Esophagus (tissue), 2 donors: Measurements from ENCODE around the gene LIFR. TPM values are rescaled to one million over a fixed set of nuclear protein-coding genes. Genes with fewer than 3 reads are reported as not detected.

Experiments used
- H3K27ac ChIP-seq, 2 donors: one replicate each; pipeline ENCODE4 v1.5.1; 2013; ENCODE audit warnings: low read depth in 2 of 2, mild to moderate bottlenecking in 2 of 2, inconsistent platforms in 1 of 2, low read length in 1 of 2, moderate library complexity in 1 of 2
- H3K27me3 ChIP-seq, 2 donors: one replicate each; pipeline ENCODE4 v1.6.1; 2013; ENCODE audit warnings: low read length in 2 of 2, control low read depth in 1 of 2, mild to moderate bottlenecking in 1 of 2; ENCODE audit not compliant: insufficient read depth in 2 of 2, control insufficient read depth in 1 of 2
- H3K36me3 ChIP-seq, 2 donors: one replicate each; pipeline ENCODE4 v1.6.1; 2013; ENCODE audit warnings: low read length in 1 of 2; ENCODE audit not compliant: control insufficient read depth in 2 of 2, insufficient read depth in 2 of 2
- H3K4me1 ChIP-seq, 2 donors: one replicate each; pipeline ENCODE4 v1.6.1; 2013; ENCODE audit warnings: low read length in 1 of 2; ENCODE audit not compliant: control insufficient read depth in 2 of 2, insufficient read depth in 2 of 2
- H3K4me3 ChIP-seq, 2 donors: one replicate each; pipeline ENCODE4 v1.5.1; 2013; ENCODE audit warnings: low read length in 2 of 2, mild to moderate bottlenecking in 2 of 2, low read depth in 1 of 2, moderate library complexity in 1 of 2
- H3K9me3 ChIP-seq, 2 donors: one replicate each; pipeline ENCODE4 v1.6.1; 2013; ENCODE audit warnings: mild to moderate bottlenecking in 2 of 2, low read depth in 1 of 2, low read length in 1 of 2, moderate library complexity in 1 of 2; ENCODE audit not compliant: control insufficient read depth in 2 of 2, insufficient read depth in 1 of 2
- WGBS, 2 donors: extraction: QIAGEN DNeasy Blood & Tissue Kit; methylation state at CpG; one replicate each; pipeline ENCODE4 v1.1.7; 2013; 5-methylcytosine and 5-hydroxymethylcytosine counted together
- polyA plus RNA-seq, 2 donors: library from polyadenylated mRNA; stranded (reverse); fragments of 200-250 nt; gene quantifications; one replicate each; pipeline ENCODE4 v1.2.3, GENCODE V29; 2013
- donor health status: healthy with polysubstance abuse.
- donor health status: Bipolar disorder and iron deficiency.

Gene LIFR
- polyA plus RNA-seq, 2 donors, result 2.0 to 3.5 TPM

DNA sequence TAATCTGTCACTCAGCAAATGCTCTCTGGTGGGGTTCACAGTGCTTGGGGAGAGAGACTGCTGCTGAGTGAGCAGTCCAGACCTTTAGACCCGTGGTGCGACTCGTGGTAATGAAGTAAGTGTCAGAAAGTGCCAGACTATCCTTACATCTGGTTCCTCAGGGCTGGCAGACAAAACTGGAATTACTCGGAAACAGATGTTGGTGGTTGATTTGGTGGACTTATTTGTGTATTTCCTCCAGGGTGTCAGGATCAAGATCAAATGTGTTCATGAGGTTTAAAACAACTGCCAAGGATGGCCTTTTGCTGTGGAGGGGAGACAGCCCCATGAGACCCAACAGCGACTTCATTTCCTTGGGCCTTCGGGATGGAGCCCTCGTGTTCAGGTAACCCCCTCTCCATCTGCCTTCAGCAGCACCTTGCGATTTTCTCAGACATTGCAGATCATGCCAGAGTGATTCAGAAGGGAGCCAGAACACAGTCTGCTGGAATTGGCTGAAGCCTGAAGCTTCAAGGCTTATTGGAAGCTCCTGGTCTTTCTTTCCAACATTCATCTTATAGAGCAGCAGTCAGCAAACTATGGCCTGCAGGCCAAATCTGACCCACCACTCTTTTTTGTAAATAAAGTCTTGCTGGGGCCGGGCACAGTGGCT lies 105.2 kb downstream of the LIFR start:
- Histone ChIP-seq H3K4me3 (no peak overlapping the region), H3K9me3 (no peaks in the 10 kb centered on the region), H3K36me3 (no peaks in the 10 kb centered on the region), H3K27me3 (no peaks in the 10 kb centered on the region), H3K4me1 (peaks cover 0 to 2% of the 10 kb centered on the region in 2 donors), H3K27ac (no peak overlapping the region)
- 79 to 80% methylated on average over 9 of the region's 9 CpGs for WGBS, 2 donors

DNA sequence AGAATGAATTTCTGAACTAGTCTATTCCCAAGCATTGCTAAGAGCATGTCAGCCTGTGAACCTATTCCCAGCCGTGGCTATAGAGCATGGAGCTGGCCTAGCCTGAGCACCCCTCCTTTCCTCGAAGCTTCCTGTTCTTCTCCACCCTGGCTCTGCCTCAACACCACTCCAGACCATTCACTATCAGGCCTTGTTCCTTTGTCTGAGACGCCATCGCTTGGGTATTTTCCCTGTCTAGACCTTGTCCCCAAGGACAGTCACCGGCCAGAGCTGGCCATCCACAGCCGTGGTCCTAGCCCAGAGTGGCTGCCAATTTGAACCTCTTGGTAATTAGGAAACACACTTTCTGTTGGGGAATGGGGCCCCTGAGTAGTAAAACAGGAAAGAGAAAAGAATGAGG lies 105.8 kb downstream of the LIFR start:
- H3K27ac ChIP-seq, result no peak overlapping the region
- 81 to 86% methylated on average over 6 of the region's 6 CpGs for WGBS, 2 donors
- no peaks in the 10 kb centered on the region for H3K9me3 ChIP-seq
- H3K4me1 ChIP-seq, result peaks cover 0 to 2% of the 10 kb centered on the region in 2 donors
- H3K4me3 ChIP-seq, result no peak overlapping the region
- no peaks in the 10 kb centered on the region for H3K27me3 ChIP-seq
- no peaks in the 10 kb centered on the region for H3K36me3 ChIP-seq

GRCh38 chr5:38448568-38449350 lies 107.7 kb downstream of the LIFR start:
- 74 to 85% methylated on average over 9 of the region's 9 CpGs for WGBS, 2 donors
- Histone ChIP-seq H3K27ac (no peak overlapping the region), H3K36me3 (no peaks in the 10 kb centered on the region), H3K27me3 (no peaks in the 10 kb centered on the region), H3K9me3 (no peaks in the 10 kb centered on the region), H3K4me1 (no peaks in the 10 kb centered on the region), H3K4me3 (no peak overlapping the region)

DNA sequence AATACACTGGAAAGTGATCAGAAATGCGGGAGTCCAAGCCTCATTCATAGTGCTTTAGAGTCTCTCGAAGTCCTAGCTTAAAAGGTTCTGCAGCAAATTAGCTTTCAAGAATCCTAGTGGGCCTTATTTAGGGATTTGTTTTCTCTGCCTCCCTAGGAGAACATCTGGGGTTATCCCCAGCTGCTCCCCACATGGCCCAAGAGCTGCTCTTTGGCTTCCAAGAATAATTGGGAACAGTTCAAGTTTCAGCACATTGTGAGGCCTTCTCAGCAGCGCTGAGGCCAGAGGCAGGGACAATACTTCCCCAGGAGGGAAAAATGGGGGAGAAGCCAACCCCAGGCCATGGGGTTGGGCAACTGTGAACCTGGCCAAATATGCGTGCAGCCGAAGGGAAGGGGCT lies 108.7 kb downstream of the LIFR start:
- H3K4me1 ChIP-seq, result no peaks in the 10 kb centered on the region
- no peaks in the 10 kb centered on the region for H3K36me3 ChIP-seq
- no peaks in the 10 kb centered on the region for H3K27me3 ChIP-seq
- no peak overlapping the region for H3K27ac ChIP-seq
- WGBS, 2 donors, result 54 to 67% methylated on average over 5 of the region's 5 CpGs
- no peak overlapping the region for H3K4me3 ChIP-seq
- H3K9me3 ChIP-seq, result no peaks in the 10 kb centered on the region

- Histone ChIP-seq H3K27ac (no peak overlapping the region), H3K4me1 (no peaks in the 10 kb centered on the region), H3K4me3 (no peak overlapping the region), H3K27me3 (no peaks in the 10 kb centered on the region), H3K9me3 (no peaks in the 10 kb centered on the region), H3K36me3 (no peaks in the 10 kb centered on the region)
- 86 to 91% methylated on average over 2 of the region's 2 CpGs for WGBS, 2 donors
Measured at GRCh38 chr5:38447056-38447455, 109.4 kb downstream of the LIFR start.

DNA sequence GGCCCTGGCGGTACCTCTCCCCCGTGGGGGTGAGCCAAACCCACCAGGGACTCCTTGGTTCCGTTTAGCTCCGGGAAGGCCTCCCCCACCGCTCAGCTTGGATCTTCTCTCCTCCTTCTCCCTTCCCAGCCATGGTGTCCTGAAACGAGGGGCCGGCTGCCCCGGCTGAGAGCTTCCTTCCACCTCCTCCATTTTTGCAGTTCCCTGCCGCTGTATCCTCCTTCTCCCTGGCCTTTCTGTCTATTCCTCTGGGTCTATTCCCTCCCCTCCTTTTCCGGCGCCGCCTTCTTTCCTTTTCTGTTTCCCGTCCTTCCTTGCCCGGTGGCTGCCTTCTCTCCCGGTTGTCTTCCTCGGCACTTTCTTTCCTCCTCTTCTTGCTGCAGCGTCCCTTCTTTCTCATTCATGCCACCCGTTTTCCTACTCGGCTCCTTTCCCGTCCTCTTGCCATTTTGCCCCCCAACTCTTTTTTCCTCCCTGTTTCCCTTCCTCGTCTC lies 110.4 kb downstream of the LIFR start:
- Histone ChIP-seq H3K27ac (no peak overlapping the region), H3K9me3 (no peaks in the 10 kb centered on the region), H3K36me3 (no peaks in the 10 kb centered on the region), H3K4me3 (no peak overlapping the region), H3K4me1 (no peaks in the 10 kb centered on the region), H3K27me3 (no peaks in the 10 kb centered on the region)
- 85 to 86% methylated on average over 21 of the region's 21 CpGs for WGBS, 2 donors

DNA sequence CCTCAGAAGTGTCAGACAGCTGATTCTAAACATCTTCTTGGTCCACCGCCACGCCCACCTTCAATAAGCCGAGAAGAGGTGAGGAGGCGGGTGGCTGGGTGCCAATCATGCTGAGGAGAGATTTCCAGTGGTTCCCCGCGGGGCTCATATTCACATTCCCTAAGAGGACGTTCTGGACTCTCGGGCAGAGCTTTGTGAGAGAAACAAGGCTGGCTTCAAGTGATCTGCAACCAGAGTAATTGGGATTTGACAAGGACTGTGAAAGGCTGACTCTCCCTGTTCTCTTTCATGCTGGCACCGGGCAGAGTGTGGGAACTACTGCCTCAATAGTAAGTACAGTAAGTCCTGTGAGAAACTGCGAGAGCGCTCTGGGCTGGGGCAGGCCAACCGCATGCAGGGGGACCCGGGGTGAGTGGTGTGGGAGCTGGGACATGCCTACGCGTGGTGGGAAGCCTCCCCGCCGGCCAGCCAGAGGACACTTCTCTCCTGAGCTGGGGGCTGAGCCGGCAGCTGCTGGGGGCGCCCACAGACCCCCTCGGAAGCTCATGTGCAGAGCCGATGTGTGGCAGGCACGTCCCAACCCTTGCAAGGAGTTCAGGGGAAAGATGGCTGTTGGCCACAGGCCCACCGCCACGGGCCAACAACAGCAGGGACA lies 110.9 kb downstream of the LIFR start:
- Histone ChIP-seq H3K4me1 (no peaks in the 10 kb centered on the region), H3K9me3 (no peaks in the 10 kb centered on the region), H3K4me3 (no peak overlapping the region), H3K27me3 (no peaks in the 10 kb centered on the region), H3K27ac (no peak overlapping the region), H3K36me3 (no peaks in the 10 kb centered on the region)
- WGBS, 2 donors, result 72 to 73% methylated on average over 24 of the region's 24 CpGs

- H3K27ac ChIP-seq, result no peak overlapping the region
- no peak overlapping the region for H3K4me3 ChIP-seq
- H3K27me3 ChIP-seq, result no peaks in the 10 kb centered on the region
- H3K4me1 ChIP-seq, result no peaks in the 10 kb centered on the region
- no peaks in the 10 kb centered on the region for H3K9me3 ChIP-seq
- WGBS, 2 donors, result 80 to 86% methylated on average over 7 of the region's 7 CpGs
- H3K36me3 ChIP-seq, result no peaks in the 10 kb centered on the region
Measured at GRCh38 chr5:38443390-38443789, 113.1 kb downstream of the LIFR start.

GRCh38 chr5:38442247-38442573 lies 114.2 kb downstream of the LIFR start:
- Histone ChIP-seq H3K4me1 (no peaks in the 10 kb centered on the region), H3K27me3 (no peaks in the 10 kb centered on the region), H3K9me3 (no peaks in the 10 kb centered on the region), H3K4me3 (no peak overlapping the region), H3K36me3 (no peaks in the 10 kb centered on the region), H3K27ac (no peak overlapping the region)
- 88 to 89% methylated on average over 2 of the region's 2 CpGs for WGBS, 2 donors
